Measurements from ENCODE around the gene ATP8B4. TPM values are rescaled to one million over a fixed set of nuclear protein-coding genes. Genes with fewer than 3 reads are reported as not detected.

The ATP8B4 gene
- total RNA-seq, 2 donors from 2014 or later = 16.8 to 16.9 TPM

DNA sequence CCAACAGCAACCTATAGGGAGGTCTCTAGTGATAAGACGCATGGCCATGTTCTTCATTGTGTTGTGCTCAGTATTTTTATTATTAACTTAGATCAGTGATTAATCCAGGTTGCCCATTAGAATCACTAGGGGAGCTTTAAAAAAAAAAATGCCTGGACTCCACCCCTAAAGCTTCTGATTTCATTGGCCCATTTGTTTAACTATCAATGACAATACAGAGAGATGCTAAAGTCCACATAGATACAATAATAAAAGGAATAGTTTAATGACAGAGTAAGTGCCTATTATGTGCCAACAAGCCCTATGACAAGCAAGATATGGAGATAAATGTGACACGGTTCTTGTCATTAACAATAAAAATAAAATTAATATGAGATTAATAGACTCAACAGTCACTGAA, 55.8 kb downstream of the ATP8B4 start:
- no peak overlapping the region for H3K27ac ChIP-seq
- peaks cover 0 to 11% of the 10 kb centered on the region in 2 donors for H3K4me1 ChIP-seq (ENCODE audit: control insufficient read depth in 1 of 2, low read depth in 2 of 2)
- TF ChIP-seq CTCF (IDR thresholded peaks at IDR 0.05) = no peak
- no peaks in the 10 kb centered on the region for H3K9me3 ChIP-seq
- no peaks in the 10 kb centered on the region for H3K36me3 ChIP-seq
- no peaks in the 10 kb centered on the region for H3K27me3 ChIP-seq (replicated peaks; ENCODE audit: insufficient read depth)
- ATAC-seq (ENCODE audit: insufficient number of reproducible peaks, low FRiP score, low read depth) = no peak
- H3K4me3 ChIP-seq = no peak overlapping the region
- no peak for DNase-seq (ENCODE audit: low spot score)

GRCh38 chr15:50061503-50061902, 57.5 kb downstream of the ATP8B4 start:
- no peaks in the 10 kb centered on the region for H3K36me3 ChIP-seq
- ATAC-seq (ENCODE audit: insufficient number of reproducible peaks, low FRiP score, low read depth) (no peak), DNase-seq (ENCODE audit: low spot score) (no peak)
- no peak for TF ChIP-seq CTCF (IDR thresholded peaks at IDR 0.05)
- H3K27ac ChIP-seq = no peak overlapping the region
- no peak overlapping the region for H3K4me3 ChIP-seq
- H3K27me3 ChIP-seq (replicated peaks; ENCODE audit: insufficient read depth) = no peaks in the 10 kb centered on the region
- no peaks in the 10 kb centered on the region for H3K9me3 ChIP-seq
- H3K4me1 ChIP-seq (ENCODE audit: control insufficient read depth in 1 of 2, low read depth in 2 of 2) = peaks cover 0 to 7% of the 10 kb centered on the region in 2 donors

DNA sequence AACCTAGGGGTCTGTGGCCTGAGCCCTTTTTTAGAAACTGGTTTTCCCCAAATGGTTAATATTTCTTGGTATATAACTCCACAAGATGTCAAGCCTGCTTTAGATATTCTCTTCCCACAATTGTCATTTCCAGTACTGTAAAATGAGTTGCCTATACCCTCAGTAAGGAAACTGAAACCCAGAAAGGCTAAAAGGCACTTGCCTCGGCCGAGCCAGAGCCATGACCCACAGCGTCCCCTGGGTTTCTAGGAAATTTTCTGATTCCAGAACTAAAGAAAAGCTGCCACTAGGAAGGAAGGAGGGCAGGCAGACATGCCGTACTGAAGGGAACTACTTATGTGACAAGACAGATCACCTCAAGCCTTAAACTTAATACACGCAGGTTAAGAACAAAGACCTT, 59.1 kb downstream of the ATP8B4 start:
- Histone ChIP-seq H3K27me3 (replicated peaks; ENCODE audit: insufficient read depth) (no peaks in the 10 kb centered on the region), H3K4me1 (ENCODE audit: control insufficient read depth in 1 of 2, low read depth in 2 of 2) (peaks cover 0 to 8% of the 10 kb centered on the region in 2 donors), H3K9me3 (no peaks in the 10 kb centered on the region), H3K36me3 (no peaks in the 10 kb centered on the region), H3K4me3 (no peak overlapping the region), H3K27ac (no peak overlapping the region)
- DNase-seq (ENCODE audit: low spot score) (no peak), ATAC-seq (ENCODE audit: insufficient number of reproducible peaks, low FRiP score, low read depth) (no peak)
- TF ChIP-seq CTCF (IDR thresholded peaks at IDR 0.05) = no peak

- Histone ChIP-seq H3K4me3 (no peak overlapping the region), H3K27ac (no peak overlapping the region), H3K4me1 (ENCODE audit: control insufficient read depth in 1 of 2, low read depth in 2 of 2) (peaks cover 2 to 14% of the 10 kb centered on the region in 2 donors), H3K27me3 (replicated peaks; ENCODE audit: insufficient read depth) (no peaks in the 10 kb centered on the region), H3K36me3 (no peaks in the 10 kb centered on the region), H3K9me3 (no peaks in the 10 kb centered on the region)
- DNase-seq (ENCODE audit: low spot score) (no peak), ATAC-seq (ENCODE audit: insufficient number of reproducible peaks, low FRiP score, low read depth) (no peak)
- TF ChIP-seq CTCF (IDR thresholded peaks at IDR 0.05) = no peak
These were observed 59.7 kb downstream of the ATP8B4 start for GRCh38 chr15:50059203-50059772.

GRCh38 chr15:50057905-50058639, 61.0 kb downstream of the ATP8B4 start:
- DNase-seq (ENCODE audit: low spot score) (no peak), ATAC-seq (ENCODE audit: insufficient number of reproducible peaks, low FRiP score, low read depth) (no peak)
- no peak overlapping the region for H3K27ac ChIP-seq
- H3K27me3 ChIP-seq (replicated peaks; ENCODE audit: insufficient read depth) = no peaks in the 10 kb centered on the region
- H3K4me3 ChIP-seq = no peak overlapping the region
- no peaks in the 10 kb centered on the region for H3K36me3 ChIP-seq
- H3K4me1 ChIP-seq (ENCODE audit: control insufficient read depth in 1 of 2, low read depth in 2 of 2) = peaks cover 4 to 16% of the 10 kb centered on the region in 2 donors
- no peaks in the 10 kb centered on the region for H3K9me3 ChIP-seq
- no peak for TF ChIP-seq CTCF (IDR thresholded peaks at IDR 0.05)
